Panc1 (cell line): ENCODE data around the gene GLT8D1. TPM values are rescaled to one million over a fixed set of nuclear protein-coding genes. Genes with fewer than 3 reads are reported as not detected.

ENCODE experiments used
- ATAC-seq: fragments of 200-7000 bp; cut with Tn5 transposase; 2 replicates; pipeline ENCODE4 v1.9.1; 2020; ENCODE audit warnings: mild to moderate bottlenecking, moderate library complexity
- BruUV-seq: library from RNA; stranded (reverse); fragments of 400-500 nt; replicated peaks from 2 replicates; lab custom pipeline; 2021; lab: Mats Ljungman, UMichigan
- CTCF ChIA-PET: fragments of 300-600 bp; sonication (Branson Sonifier 250); formaldehyde crosslinking; loops from one replicate; lab custom pipeline; 2022; ENCODE audit warnings: antibody characterized with exemption; lab: Charles Lee
- POLR2A ChIA-PET: fragments of 300-600 bp; sonication (Branson Sonifier 250); formaldehyde crosslinking; loops from one replicate; lab custom pipeline; 2022; ENCODE audit warnings: antibody characterized with exemption; lab: Charles Lee
- DNase-seq: peaks from one replicate; pipeline ENCODE4 v3.0.0-alpha.2; 2010; ENCODE audit warnings: low read depth, low spot score
- H3K27ac ChIP-seq: 2 replicates; pipeline ENCODE4 v1.5.1; 2011; ENCODE audit warnings: mild to moderate bottlenecking, low read length, inconsistent platforms
- H3K27me3 ChIP-seq: fragments of 200-500 bp; sonication (Bioruptor generic); 2 replicates; pipeline ENCODE4 v1.6.0; 2014; ENCODE audit warnings: low read length, inconsistent platforms; ENCODE audit not compliant: control insufficient read depth, insufficient read depth
- H3K36me3 ChIP-seq: fragments of 200-500 bp; sonication (Bioruptor generic); 2 replicates; pipeline ENCODE4 v1.5.1; 2014; ENCODE audit warnings: inconsistent platforms, mild to moderate bottlenecking, low read length, moderate library complexity; ENCODE audit not compliant: control insufficient read depth, insufficient read depth
- H3K4me1 ChIP-seq: 2 replicates; pipeline ENCODE4 v1.5.1; 2011; ENCODE audit warnings: inconsistent platforms, mild to moderate bottlenecking, low read length, moderate library complexity; ENCODE audit not compliant: control insufficient read depth, insufficient read depth
- H3K4me3 ChIP-seq, 2 experiments: 2 replicates each; pipeline ENCODE4 v1.5.1; 2011 to 2012; ENCODE audit warnings: low read depth in 2 of 2, low read length in 2 of 2, mild to moderate bottlenecking in 2 of 2, inconsistent platforms in 1 of 2, moderate library complexity in 1 of 2
- H3K9me3 ChIP-seq: fragments of 200-500 bp; sonication (Bioruptor generic); 2 replicates; pipeline ENCODE4 v1.5.1; 2014; ENCODE audit warnings: low read depth, mild to moderate bottlenecking, inconsistent platforms, low read length, moderate library complexity; ENCODE audit not compliant: control insufficient read depth, insufficient read depth
- CTCF ChIP-seq: fragments of 450-650 bp; IDR thresholded peaks from 2 replicates; pipeline ENCODE4 v1.5.1; 2017; ENCODE audit warnings: mild to moderate bottlenecking
- POLR2AphosphoS5 ChIP-seq: IDR thresholded peaks from 2 replicates; pipeline ENCODE4 v1.6.1; 2012; ENCODE audit warnings: mild to moderate bottlenecking, low read depth, low read length, moderate library complexity
- REST ChIP-seq, 2 experiments: IDR thresholded peaks; 2 replicates each; pipeline ENCODE4 v1.6.1; 2011 to 2012; ENCODE audit warnings: low read depth in 2 of 2, control low read depth in 1 of 2, low read length in 1 of 2, mild to moderate bottlenecking in 1 of 2, moderate library complexity in 1 of 2; ENCODE audit not compliant: insufficient read depth in 1 of 2
- SIN3A ChIP-seq: IDR thresholded peaks from 2 replicates; pipeline ENCODE4 v1.6.1; 2012; ENCODE audit warnings: low read depth, mild to moderate bottlenecking, low read length, moderate library complexity, borderline replicate concordance; ENCODE audit not compliant: insufficient read depth
- TCF7L2 ChIP-seq: IDR thresholded peaks from 2 replicates; pipeline ENCODE4 v1.6.1; 2011; ENCODE audit warnings: mild to moderate bottlenecking, low read depth, low read length, inconsistent platforms
- in situ Hi-C: cut with HindIII; loops from 2 replicates; pipeline ENCODE4 v1.10.0; 2016; ENCODE audit warnings: low sequenced_read_pairs, low pct_unique_long_range_greater_than_20kb
- intact Hi-C: fragments of 100-400 bp; cut with micrococcal nuclease; formaldehyde crosslinking; loops from one replicate; pipeline ENCODE4 v1.10.0; 2022; ENCODE audit not compliant: unreplicated experiment
- total RNA-seq: library from RNA; stranded (reverse); gene quantifications from one replicate; pipeline ENCODE4 v1.2.1, GENCODE V29; 2021; ENCODE audit not compliant: unreplicated experiment

The GLT8D1 gene
- total RNA-seq, 1 experiment from 2014 or later, result 51.3 TPM

GRCh38 chr3:52693071-52693470 is 12.5 kb downstream of the GLT8D1 start:
- no TSS peak for BruUV-seq
- Histone ChIP-seq H3K4me3 (no peak overlapping the region), H3K27me3 (no peaks in the 10 kb centered on the region), H3K36me3 (peaks cover 51% of the 10 kb centered on the region), H3K27ac (no peak overlapping the region), H3K9me3 (no peaks in the 10 kb centered on the region), H3K4me1 (no peaks in the 10 kb centered on the region)
- in situ Hi-C loops, result no loop called here
- CTCF ChIA-PET, result no interaction called here
- intact Hi-C loops, result no loop called here
- TF ChIP-seq CTCF (no peak), SIN3A (no peak)
- no peak for DNase-seq
- POLR2A ChIA-PET, result interaction anchor here (0.7 kb wide), 1 partner anchor 45 kb away, joined by 3 read pairs; no protein-coding TSS in a partner anchor
- ATAC-seq, result no peak

- peaks cover 61% of the 10 kb centered on the region for H3K36me3 ChIP-seq
- in situ Hi-C loops, result no loop called here
Observed at GRCh38 chr3:52690560-52690959, 15.0 kb downstream of the GLT8D1 start.

More at GRCh38 chr3:52690560-52690959, 15.0 kb downstream of the GLT8D1 start:
- Histone ChIP-seq H3K27me3 (no peaks in the 10 kb centered on the region), H3K9me3 (no peaks in the 10 kb centered on the region), H3K4me1 (peaks cover 8% of the 10 kb centered on the region), H3K27ac (no peak overlapping the region), H3K4me3 (no peak overlapping the region)
- BruUV-seq, result no TSS peak
- ATAC-seq, result no peak
- CTCF ChIA-PET, result no interaction called here
- intact Hi-C loops, result no loop called here
- DNase-seq, result no peak
- POLR2A ChIA-PET, result no interaction called here
- TF ChIP-seq SIN3A (no peak), TCF7L2 (no peak), POLR2AphosphoS5 (no peak), CTCF (no peak), REST (IDR thresholded peaks at IDR 0.05; ENCODE audit: insufficient read depth in 1 of 2, low read depth in 2 of 2, low read length in 1 of 2) (no peak)
